NCI-H1092 treated with DMSO at 0.1 percent for 48 hours (cell line): ENCODE data around the gene CACNA1C.

Experiments
- DNase-seq: peaks from one replicate; lab custom pipeline; 2025; lab: John Stamatoyannopoulos, UW

CACNA1C gene

DNA sequence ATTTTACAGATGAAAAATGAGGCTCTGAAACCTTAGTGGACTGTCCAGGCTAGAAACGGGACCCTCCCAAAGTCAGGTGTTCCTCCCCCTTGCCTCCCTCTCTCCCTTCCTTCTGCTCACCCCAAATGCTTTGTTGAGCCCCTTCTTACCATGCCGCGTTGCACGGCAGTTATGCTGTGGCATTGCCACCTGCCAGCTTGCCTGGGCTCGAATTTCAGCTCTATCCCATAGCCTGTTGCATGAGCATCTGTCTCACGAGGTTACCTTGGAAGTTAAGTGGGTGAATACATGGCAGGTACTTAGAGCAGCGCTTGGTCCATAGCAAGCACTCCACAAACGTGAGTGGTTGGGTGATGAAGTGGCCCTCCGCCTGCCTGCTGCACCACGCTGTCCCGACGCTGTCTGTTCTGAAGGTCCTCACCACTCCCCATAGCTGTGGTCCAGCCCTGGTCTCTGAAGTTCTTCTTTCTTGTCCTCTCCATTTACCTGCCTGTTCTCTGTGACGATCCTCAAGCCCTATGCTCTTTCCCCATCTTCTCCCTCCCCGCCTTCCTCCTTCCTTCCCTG, 269.9 kb downstream of the CACNA1C start:
- peak; percentile 97 for DNase-seq

DNA sequence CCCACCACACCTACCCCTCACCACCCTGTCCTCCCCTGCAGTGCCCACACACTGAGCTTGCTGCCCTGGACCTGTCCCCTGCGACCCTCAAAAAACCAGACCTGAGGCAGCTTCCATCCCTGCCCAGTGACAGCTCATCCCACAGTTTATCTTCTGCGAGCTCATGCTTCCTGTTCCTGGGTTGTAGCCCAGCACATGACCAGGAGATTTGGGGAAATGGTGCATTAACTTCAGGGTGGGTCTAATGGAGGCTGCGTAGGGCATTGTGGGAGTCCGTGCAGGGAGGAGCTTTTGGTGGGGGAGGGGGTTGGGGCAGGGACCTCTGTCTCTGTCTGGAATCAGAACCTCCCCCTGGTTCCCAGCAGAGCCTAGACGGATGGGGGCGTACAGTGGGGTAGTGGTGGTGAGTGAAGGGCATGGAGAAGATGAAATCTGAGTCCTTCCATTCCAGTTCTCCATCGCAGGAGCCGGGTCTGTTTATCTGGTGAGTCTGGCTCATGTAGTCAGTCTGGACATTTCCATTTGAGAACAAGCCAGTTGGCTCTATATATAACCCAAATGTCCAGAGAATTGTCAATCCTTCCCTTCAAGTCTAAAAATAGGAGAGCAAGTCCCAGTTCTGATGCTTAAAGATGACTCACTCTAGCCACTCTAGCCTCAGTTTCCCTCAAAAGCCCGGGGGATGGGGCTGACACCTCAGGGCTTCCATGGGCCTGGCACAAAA, 270.9 kb downstream of the CACNA1C start:
- DNase-seq: peak; percentile 52

DNA sequence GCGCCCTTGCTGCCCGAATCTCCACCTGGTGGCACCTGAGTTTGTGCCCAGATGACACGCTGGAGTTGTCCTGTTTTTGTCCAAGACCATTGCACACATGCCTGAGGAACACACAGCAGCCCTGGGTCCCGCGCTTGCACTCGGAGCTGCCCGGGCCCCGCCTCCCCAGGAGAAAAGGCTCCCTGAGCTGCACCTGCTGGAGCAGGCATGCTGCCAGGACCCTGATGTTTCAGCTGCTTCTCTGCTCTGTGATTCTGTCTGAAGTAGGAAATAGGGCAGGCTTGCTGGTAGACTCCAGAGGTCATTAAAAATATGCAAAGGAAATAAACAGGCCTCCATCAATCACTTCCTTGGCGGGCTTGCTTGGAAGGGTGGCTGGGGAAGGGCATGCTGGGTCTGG, 271.6 kb downstream of the CACNA1C start:
- peak; percentile 99 for DNase-seq

DNA sequence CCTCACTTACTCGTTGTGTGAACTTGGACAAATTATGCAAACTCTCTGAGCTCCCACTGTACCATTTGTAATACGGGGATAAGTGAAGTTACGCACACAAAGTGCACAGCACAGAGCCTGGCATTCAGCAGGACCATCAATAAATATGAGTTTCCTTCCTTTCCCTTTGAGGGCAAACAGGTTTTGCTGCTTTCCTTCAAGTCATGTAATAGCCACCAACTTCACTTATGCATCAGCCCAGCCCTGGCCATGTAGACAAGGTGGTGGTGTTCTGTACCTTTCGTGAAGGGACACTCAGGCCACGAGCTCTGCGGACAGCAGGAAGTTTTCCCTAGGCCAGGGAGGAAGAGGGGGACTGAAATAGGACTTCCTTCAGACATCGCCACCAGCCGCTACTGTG, 272.7 kb downstream of the CACNA1C start:
- DNase-seq: no peak

DNA sequence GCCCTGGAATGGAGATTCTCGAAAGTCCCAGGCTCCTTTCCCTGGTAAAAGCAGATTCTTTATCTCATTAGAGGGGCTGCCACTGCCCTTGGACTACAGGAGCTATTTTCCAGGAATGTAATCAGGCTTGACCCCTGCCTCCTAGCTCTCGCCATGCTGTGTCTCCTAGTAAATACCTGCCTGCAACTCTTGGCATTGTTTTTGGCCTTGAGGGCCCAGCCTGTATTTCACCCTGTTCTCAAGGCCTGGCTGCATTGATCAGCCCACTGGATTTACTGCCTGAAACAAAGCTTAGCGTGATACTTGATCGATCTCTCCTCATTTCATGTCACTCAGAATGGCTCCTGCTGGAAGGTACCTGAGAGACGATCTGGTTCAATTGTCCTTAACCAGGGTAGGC, 273.7 kb downstream of the CACNA1C start:
- DNase-seq: no peak

DNA sequence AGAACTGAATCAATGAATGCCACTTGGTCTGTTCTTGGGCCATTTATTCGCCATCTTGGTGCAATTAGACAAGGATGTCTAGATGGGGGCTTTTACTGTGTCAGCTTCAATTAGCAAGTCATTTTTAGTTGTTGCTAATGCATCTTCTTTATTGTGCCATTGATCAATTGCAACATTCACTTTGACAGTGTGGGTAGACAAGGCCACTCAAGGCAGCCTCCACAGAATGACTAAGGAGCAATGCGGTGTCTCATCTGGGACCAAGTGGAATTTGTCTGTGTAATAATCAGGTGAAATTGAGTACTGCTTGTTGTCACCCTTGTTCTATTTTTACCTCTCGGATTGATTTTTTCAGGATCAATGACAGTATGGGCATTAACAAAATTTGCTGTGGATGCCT, 275.9 kb downstream of the CACNA1C start:
- no peak for DNase-seq

DNA sequence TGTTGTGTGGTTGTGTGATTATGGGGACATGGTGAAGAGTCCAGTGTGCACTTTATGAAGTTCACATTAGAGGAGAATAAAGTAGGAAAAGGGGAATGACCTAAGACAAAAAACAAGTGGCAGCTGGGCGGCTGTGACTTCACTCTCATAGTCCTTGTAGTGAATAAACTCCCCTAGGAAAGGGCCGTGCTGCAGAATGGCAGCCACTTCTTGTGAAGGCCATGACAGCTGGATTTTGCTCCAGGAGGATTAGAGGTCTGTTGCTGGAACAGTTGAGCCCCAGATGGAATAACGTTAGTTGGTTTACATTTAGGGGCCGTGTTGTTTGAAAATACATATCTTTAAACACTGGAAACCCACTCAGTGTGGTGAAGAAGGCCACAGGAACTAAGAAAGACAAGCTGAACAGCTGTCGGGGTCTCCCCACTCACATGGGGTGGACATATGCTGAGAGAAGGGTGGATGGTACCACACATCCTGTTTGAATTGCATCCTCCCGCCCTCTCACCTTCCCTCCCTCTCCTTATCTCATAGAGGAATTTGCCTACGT, 276.9 kb downstream of the CACNA1C start:
- no peak for DNase-seq

DNA sequence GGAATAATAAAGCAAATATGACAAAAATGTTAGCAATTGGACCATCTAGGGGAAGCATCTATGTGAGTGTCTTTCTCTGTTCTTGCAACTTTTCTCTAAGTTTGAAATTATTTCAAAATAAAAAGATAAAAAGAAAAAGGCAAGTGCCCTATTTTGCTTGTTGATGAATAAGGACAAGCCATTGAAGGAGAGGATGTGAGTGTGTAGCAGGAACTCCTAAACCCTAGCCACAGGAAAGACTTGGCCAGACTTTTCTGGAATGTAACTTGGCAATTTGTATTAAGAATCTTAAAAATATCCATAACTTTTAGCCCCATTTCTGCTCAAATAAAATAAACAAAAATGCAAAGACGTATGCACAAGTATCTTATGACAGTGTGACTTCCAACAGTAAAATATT, 279.4 kb downstream of the CACNA1C start:
- no peak for DNase-seq

DNA sequence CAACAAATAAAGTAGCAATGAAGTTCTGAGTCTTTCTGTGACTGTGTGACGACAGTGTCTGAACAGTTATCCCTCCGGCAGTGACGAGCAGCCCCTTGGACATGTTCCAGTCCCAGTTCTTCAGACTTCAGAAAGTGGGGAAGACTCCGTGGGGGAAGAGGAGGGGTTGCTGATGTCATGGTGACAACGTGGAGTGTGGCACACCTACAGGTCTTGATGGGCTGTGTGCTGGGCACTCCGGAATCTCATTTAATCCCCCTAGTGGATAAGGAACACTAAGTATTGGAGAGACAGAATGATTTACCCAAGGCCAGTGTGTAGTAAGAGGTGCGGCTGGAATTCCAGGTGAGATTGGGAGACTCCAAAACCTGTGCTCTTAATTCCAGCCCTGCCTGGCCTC, 280.2 kb downstream of the CACNA1C start:
- no peak for DNase-seq

DNA sequence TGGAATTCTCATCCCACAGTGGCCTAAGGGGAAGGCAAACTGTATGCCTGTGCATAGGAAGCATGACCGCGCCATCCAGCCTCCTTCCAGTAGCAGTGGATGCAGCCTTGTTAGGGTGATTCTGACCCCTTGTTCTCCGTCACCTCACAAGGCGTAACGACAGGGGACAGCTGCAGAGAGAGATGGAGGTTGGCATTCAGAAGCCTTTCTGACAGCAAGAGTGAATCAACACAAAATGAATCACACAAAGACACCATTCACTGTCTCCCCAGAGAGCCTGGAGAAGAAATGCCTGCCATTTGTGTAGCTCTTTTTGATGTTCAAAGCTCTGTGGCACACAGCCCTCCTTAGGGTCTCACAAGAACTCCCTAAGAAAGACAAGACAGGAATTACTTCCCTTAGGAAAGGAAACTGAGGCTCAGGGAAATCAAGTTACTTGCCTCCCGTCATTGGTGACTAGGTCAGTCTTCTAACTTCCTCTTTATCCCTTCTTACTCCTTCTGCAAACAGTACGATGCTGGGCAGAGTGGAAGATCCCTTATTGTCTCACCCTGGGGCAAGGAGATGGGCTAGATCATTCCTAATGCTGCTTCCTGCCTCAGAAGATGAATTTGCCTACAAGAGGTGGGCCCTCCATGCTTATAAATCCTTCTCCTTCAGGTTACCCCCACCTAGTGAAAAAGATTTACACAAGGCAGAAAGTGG, 280.9 kb downstream of the CACNA1C start:
- no peak for DNase-seq

DNA sequence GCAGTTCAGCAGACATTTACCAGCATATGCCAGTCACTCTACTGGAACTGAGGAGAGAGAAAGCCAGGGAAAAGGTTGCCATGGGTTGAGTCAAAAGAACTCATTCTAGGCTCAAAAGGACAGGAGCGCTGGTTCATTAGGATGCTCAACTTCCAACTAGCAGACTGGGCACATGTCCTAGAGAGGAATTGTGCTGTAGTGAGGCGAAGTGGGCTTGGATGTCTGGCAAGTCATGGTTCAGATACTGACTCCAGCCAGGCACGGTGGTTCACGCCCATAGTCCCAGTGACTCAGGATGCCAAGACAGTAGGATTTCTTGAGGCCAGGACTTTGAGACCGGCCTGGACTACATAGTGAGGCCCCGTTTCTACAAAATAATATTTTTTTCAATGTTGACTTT, 281.5 kb downstream of the CACNA1C start:
- DNase-seq: no peak

DNA sequence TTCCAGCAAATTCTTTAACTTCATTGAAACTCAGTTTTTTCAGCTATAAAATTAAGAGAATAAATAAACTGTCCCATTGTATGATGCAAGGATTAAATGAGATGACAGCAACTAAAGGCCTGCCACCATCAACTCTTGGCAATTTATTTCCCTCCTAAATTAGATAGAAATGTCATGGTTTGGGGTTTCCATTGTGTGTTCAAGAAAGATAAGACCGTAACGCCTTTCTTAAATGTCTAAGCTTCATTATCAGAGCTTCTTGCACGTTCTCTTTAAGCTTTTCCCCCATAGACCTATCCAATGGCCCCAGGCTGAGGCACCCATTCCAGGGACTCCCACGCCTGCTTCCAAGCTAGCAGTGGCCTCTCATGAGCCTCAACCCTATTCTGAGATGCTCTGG, 281.9 kb downstream of the CACNA1C start:
- no peak for DNase-seq

DNA sequence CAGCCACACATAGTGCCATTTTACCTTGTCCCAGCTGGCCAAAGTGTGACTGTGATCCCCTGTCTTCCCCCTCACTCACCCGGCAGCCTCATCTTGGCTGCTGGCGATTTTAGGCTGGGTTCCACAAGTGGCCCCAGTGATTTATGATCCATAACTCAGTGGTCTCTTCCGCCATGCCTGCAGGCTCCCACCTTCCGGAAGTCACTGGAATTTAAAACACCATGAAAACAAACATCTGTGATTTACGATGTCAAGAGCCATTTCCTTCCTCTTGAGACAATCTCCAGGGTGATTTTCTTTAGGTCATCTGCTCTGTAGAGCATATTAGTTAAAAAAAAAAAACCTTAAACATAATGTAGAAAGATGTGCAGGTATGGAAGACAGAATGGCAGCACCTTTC, 282.3 kb downstream of the CACNA1C start:
- DNase-seq: no peak

DNA sequence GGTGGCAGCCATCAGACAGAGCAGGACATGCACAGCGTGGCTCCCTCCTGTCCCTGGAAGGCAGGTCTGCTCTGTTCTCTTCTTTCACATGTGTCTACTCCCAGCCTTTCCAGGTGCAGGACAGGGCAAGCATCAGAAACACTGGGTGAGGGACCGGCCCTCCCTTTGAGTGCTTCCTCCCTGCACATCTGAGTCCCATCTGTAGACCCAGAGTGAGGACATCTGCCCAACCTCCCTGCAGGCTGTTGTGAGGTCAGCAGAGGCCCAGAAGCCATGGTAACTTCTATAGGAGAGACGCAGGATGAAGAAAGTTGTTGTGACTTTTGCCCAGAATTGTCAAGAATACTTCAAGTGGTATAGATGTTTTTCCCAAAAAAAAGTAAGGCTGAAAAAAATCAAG, 282.7 kb downstream of the CACNA1C start:
- no peak for DNase-seq

DNA sequence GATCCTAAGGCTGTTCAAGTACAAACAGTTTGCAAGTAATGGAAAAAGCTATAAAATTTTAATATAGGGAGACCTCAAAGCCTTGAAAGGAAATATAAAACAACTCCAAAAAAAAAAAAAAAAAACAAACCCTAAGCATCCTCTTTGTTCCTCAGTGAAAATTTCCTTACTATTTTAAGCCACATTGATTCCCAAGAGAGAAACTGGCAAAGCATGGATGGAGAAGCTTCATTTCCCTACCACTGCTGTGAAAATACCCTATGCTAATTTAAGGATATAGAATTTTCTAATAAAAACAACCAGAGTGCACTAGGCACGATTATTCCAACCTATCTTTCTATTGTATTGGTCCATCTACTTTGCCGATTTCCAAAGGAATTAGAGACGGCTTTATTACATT, 283.1 kb downstream of the CACNA1C start:
- no peak for DNase-seq

DNA sequence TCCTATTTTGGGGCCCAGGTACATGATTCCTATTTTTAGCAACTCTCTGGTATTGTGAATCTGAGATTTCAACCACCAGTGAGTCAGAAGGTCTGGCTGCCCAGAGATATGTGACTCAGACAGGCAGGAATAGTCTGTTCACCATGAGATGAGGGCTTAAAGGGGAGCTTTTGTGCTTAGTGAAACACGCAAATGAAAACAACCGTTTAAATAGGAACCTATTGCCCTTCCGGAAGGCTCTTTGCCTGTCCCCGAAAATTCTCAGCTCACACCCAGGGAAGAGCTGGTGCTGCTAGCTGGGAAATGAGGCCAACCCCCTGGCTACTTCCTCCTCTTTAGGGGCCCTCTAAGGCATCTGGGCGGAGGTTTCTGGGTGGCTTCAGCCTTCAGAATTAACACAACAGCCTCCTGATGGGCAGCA, 283.6 kb downstream of the CACNA1C start:
- DNase-seq: no peak

DNA sequence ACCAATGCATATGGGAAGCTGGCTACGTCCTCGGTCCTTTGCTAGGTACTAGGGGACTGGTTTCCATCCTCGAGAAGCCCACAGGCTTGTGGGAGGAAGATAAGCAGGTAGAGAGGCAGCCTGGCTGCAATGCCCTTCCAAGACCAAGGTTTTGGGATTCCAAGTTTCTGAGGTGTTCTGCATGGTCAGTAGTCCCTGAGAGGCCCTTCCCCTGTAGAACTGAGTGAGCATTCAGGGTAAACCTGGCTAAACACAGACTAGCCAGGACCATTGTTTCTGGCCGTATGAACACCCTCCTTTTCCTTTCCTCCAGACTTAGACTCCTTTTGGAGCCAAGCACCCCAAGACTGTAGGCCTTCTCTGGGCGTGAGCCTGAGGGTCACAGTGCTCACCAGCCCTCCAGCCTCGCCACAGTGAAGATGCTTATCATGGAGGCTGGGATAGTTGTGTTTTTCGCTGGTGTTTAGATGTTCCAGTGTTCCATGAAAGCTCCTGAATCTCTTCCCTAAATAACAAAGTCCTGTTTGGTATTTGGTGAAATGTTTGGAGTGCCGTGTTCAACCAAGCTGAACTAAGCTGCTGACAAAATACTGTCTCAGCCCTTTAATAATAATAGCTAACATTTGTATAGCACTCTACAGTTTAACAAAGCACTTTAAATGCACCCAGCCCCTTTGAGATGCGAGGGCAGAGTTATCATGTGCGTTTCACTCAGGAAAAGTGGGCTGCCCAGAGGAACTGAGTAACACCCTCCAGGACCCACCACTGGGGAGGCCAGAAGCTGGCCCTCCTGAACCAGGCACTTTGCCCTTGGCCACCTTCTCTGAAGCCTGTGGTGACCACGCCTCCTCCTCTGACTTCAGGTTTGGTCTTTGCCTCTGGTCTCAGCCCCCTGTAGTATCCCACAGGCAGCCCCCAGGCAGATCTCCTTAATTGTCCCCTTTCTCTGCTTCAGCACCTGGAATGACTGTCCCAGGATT, 284.5 kb downstream of the CACNA1C start:
- DNase-seq: no peak

DNA sequence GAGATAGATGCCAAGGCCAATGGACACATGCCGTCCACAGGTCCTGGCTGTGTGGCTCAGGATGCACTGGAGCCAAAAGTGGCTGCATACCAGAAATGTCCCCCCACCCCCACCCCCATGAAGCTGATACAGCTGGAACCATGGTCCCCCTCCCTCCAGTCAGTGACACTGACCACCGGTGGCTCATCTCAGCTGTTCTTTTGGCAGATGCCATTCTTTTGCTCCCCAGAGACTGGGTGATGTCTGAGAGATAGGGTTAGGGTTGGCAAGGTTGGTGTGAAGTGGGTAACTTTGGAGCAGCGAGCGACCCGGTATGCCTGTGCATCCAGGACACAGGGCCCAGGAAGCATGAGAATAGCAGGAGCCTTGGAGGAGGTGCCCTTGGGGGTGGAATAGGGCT, 285.6 kb downstream of the CACNA1C start:
- DNase-seq: no peak

DNA sequence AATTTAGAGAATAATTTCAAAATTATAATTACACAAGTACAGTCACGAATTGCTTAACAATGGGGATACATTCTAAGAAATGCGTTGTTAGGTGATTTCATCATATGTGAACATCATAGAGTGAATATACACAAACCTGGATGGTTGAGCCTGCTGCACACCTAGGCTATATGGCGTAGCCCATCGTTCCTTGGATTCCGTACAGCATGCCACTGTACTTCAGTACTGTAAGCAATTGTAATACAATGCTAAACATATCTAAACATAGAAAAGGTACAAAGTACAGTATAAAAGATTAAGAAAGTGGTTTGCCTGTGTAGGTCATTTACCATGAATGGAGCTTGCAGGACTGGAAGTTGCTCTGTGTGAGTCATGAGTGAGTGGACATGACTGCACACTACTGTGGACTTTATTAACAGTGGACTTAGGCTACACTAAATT, 286.2 kb downstream of the CACNA1C start:
- DNase-seq: no peak

DNA sequence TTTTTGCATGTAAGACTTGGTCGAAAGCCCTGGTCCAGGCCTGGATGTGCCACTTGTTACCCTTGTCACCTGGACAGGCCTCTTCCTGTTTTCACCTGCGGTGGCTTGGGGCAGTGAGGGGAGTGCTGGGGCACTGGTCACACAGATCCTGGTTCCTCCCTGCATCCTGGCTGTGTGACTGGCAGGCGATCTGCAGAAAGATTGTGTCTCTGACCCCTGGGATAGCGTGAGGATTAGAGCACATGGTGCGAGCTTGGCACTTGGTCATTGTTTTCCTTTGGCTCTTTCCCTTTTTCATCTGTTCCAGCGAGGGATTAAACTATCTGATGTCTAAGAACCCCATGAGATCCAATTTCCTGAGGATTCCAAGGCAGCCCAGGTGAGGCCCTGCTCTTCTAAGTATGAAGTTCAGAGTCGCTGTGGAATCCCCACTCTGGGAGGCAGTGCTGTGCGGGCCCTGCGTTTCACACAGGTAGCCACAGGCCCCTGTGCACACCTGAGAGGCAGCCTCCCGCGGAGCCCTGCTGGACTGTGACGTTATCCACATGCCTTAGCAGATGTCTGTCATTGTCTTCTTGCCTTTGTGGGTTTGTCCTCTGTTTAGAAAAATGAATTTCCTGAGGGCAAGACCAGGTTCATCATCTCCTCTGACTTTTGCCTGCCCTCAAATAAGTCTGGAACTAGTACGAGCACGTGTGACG, 288.4 kb downstream of the CACNA1C start:
- DNase-seq: no peak

DNA sequence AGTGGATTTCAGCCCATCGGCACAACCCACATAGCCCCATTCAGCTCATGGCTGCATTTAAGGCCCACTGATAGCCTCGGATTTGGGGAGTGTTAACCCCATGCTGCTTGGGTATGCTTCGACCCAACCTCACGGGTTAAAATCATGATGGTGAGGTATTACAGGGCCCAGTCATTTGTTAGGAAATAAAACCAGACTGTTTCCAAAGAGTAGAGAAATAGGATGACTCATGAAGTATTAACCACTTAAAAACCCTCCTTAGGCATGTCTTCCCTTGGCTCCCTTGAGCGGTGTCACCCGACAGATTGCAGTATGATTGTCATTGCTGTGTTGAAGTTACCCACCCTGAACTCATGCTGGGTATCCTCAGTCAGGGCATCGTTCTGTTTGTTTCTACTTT, 289.1 kb downstream of the CACNA1C start:
- no peak for DNase-seq
